ENCODE data around the gene SLC41A2.

SLC41A2 gene

GRCh38 chr12:104930388-104931326, 27.4 kb downstream of the SLC41A2 start:
- DNase-seq (ENCODE audit: low spot score) = no peak

GRCh38 chr12:104929977-104930376, 28.1 kb downstream of the SLC41A2 start:
- DNase-seq (ENCODE audit: low spot score) = no peak

GRCh38 chr12:104929368-104929767, 28.7 kb downstream of the SLC41A2 start:
- DNase-seq (ENCODE audit: low spot score) = no peak

- no peak for DNase-seq (ENCODE audit: low spot score)
Observed at GRCh38 chr12:104928036-104928745, 29.9 kb downstream of the SLC41A2 start.

- no peak for DNase-seq (ENCODE audit: low spot score)
Observed at GRCh38 chr12:104925501-104925900, 32.6 kb downstream of the SLC41A2 start.

GRCh38 chr12:104921340-104921739, 36.8 kb downstream of the SLC41A2 start:
- DNase-seq (ENCODE audit: low spot score) = no peak

- DNase-seq (ENCODE audit: low spot score) = no peak
Observed at GRCh38 chr12:104911942-104912341, 46.1 kb downstream of the SLC41A2 start.

GRCh38 chr12:104910196-104910840, 47.8 kb downstream of the SLC41A2 start:
- DNase-seq (ENCODE audit: low spot score) = no peak

- no peak for DNase-seq (ENCODE audit: low spot score)
Observed at GRCh38 chr12:104909761-104910160, 48.3 kb downstream of the SLC41A2 start.

All from HuH-7.5 (cell line).